Stimulated activated CD4-positive, alpha-beta T cell treated with anti-CD3 and anti-CD28 coated beads, Interleukin-15, amount 100 ng/mL, for 1 hour (primary cell): ENCODE data around the gene FUCA1.
A peak's percentile ranks its signal among the peaks of the same experiment; 100 is the strongest.
"Not testable (repeated sequence)": the region's sequence is repeated elsewhere in the genome, so short reads cannot be mapped to it uniquely, and the experiment has no call there.

Experiments
- DNase-seq, 2 donors: peaks; one replicate each; pipeline ENCODE4 v3.0.0-alpha.2; 2020; ENCODE audit warnings: low read depth in 1 of 2, low spot score in 1 of 2

FUCA1 gene

DNA sequence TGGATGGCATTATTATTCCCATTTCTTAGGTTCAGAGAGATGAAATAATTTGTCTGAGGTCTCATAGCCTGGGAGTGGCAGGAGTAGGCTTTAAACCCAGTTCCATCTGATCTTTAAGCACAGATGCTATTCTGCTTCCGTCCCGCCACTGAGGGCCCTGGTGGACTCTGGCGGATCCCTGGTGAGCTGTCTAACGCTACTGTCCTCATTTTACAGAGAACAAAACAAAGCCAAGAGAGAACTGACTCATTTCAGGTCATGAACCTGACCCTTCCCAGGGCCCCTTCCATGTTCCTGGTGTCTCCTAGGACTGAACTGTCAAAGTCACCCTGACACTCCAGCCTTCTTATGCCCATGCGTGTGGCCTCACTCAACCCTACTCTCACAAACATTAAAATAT, 64.4 kb downstream of the FUCA1 start:
- no peak for DNase-seq

- not testable (repeated sequence) for DNase-seq
Measured at GRCh38 chr1:23802809-23803342, 65.2 kb downstream of the FUCA1 start.

DNA sequence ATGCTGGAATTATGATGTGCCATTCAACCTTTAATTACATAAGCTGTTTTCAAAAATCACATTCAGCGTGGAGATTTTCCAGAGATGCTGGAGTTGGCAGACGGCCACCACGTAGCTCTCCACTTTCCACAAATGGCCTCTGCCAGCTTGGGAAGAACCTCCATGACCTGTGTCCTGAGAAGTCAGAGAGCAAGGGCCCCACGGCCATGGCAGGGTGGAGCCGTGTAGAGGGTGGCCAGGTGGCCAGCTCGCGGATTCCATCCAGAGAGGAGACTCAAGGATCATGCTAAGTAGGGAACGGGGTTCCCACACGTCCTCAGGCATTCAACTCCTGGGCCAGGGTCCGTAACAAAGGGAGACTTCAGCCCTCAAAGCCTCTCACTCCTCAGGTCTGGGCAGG, 66.2 kb downstream of the FUCA1 start:
- DNase-seq = no peak

DNA sequence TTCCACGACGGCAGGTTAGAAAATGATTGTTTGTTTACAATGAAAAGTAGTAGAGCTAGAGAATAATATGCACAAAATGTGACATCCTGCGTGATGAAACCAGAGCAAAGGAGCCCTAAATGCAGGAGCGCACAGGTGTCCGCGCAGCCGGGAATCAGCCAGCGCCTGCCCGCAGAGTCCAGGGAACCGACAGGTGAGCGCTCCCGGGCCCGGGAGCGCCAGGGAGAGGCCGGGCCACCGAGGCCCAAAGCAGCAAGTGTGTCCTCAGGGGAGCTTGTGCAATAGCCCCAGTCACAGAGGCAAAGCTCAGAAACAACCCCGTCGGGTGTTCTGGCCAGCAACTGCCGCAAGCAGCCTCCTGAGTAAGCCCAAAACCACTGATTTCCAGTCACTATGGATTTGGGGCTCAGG, 66.7 kb downstream of the FUCA1 start:
- DNase-seq = no peak

DNA sequence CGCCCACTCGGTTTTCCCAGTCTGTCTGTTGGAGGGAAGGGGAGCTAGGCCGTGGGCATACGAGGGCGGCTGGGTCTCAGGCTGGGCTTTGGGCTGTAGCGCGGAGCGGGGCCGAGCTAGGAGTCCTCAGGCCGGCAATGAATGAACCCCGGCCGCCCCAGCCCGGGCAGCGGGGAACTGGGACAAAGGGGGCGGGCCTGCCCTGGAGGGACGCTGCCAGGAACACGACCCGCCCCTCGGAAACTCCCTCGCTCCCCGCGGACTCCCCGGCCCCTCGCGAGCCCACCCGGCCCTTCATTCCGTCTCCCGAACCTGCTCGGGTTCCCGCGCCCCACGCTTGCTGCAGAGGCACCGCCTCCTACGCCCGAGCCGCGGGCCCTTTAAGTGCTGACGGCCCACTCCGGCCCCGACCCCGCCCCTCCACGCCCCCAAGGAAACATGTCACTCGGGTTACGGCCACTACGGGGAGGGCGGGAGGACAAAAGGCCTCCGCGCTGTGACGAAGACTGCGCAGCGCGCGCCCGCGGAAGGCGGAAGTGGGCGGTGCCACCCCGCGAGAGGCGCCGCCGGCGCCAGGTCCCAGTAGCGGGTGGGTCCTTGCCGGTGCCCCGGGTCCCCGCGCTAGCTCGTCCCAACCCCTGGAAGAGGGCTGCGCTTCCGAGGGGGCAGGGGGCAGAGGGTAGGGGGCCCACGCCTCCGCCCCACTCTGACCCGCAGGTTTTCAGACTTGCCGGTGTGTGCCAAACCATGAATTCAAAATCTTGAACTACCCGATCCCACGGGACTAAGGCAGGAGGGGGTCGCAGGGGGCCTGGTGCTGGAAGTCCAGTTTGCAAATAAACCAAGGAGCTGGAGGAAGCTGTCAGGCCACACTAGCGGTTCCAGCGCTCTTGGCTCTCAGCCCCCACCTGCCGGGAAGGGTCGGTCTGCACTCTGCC, 67.4 kb downstream of the FUCA1 start, which contains the start of gene GALE:
TSS of gene GALE (minus strand) at position 355 of the 938 bp plus-strand sequence. CDS start 1,747 bp downstream, outside the sequence.
- DNase-seq = peak; percentile 93 to 97

DNA sequence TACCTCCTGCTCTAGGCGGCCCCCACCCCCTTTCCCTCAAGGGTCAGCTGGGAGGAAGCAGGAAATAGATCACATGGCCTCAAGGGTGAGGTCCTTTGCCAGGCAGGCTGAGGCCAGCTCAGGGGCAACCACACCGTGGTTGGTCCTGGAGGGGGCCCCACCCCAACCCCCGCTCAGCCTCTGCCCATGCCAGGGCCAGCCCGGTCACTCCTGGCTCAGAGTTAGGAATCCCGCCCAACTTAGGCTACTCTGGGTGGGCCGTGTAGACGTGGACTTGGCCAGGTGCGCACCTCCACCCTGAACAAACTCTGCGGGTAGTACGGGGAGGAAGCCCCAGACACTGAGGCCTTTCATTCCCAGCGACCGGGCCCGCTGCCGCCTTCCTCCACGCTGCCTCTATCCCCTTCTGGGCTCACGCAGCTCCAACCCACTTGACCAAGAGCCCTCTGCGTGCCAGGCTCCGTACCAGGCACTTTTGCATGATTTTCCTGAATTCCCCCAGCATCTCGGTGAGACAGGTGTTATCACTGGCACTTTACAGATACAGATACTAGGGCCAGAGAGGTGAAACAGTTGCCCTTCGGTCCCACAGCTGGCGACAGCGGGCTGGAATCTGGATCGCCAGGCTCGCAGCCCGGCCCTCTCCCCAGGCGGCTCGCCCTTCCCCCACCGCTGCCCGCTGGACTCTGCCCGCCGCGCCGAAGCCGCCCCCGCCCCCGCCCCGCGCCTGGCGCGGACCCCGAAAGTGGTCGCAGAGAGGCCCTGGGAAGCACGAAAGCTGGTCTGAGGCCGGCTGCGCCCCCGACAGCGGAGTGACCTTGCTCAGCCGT, 68.3 kb downstream of the FUCA1 start:
- no peak for DNase-seq

- no peak for DNase-seq
Measured at GRCh38 chr1:23799255-23799569, 68.9 kb downstream of the FUCA1 start.

DNA sequence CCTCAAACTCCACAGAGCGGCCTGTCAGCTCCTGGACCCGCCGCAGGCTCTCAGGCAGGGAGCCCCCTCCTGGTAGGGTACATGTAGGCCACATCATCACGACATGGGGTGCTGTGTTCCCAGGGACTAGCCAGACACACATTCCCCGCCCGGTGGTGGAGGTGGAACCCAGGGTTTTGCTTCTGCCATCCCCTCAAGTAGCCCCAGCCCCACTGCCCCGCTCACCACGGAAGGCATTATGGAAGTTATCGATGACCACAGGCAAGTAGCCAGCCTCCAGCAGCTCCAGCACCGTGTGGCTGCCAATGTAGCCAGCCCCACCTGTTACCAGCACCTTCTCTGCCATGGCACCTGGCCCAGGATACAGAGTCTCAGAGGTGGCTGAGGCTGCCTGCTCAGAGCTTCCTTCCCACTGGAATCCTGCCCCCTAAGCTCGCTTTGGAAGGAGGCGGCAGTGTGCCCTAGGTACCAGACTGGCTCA, 69.4 kb downstream of the FUCA1 start:
- DNase-seq = no peak

GRCh38 chr1:23797478-23798448, 70.3 kb downstream of the FUCA1 start:
- DNase-seq = no peak

- no peak for DNase-seq
Measured at GRCh38 chr1:23796466-23797271, 71.4 kb downstream of the FUCA1 start.

DNA sequence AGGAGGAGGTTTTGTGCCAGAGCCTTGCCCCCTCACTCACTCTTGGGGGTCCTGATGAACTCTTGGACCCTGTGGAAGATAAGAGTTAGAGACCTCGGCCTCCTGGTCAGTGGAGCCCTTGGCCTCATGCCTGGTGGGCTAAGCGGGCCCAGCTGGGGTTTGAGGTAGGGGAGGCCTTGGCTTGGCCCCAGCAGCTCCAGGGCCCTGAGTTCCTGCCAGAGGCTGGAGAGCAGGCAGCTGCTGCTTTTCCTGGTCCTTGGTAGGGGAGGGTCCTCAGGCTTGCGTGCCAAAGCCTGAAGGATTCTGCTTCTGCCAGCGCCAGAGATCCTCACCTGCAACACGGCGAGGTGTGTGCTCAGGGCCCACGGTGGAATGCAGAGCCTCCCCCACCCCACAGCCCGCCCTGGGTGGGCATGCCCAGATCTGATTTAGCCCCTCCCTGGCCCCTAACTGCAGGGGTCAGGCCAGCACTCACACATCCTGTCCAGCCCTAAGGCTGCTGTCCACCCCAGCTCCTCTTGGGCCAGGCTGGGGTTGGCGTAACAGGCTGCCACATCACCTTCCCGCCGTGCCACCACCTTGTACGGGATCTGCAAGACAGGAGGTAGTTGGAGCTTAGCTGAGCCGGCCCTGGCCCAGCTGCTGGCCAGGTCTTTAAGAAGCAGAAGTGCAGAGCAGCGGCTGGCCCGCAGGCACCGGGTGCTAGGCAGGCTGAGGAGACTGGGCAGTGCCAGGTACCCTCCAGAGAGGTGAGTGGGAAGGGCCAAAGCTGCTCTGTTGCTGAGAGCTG, 72.2 kb downstream of the FUCA1 start:
- DNase-seq = no peak
